Left kidney (tissue), 2 donors: ENCODE results near the gene NHEJ1. TPM values are rescaled to one million over a fixed set of nuclear protein-coding genes. Genes with fewer than 3 reads are reported as not detected.

Experiments
- DNase-seq: peaks from one replicate; pipeline ENCODE4 v3.0.0-alpha.2; 2013
- polyA plus RNA-seq: library from polyadenylated mRNA; unstranded; fragments of 120-200 nt; gene quantifications from one replicate; pipeline ENCODE4 v1.2.1, GENCODE V29; 2013; ENCODE audit not compliant: insufficient read length

NHEJ1 gene
- polyA plus RNA-seq, 1 donor: 22.2 TPM

- peak; percentile 65 for DNase-seq
These were observed 130.8 kb downstream of the NHEJ1 start for GRCh38 chr2:219029829-219030165.

- DNase-seq: no peak
These were observed 131.4 kb downstream of the NHEJ1 start for GRCh38 chr2:219028996-219029828.

GRCh38 chr2:219028141-219028540 is 132.5 kb downstream of the NHEJ1 start:
- no peak for DNase-seq

GRCh38 chr2:219027511-219028055 is 133.0 kb downstream of the NHEJ1 start:
- DNase-seq: no peak

GRCh38 chr2:219026946-219027345 is 133.7 kb downstream of the NHEJ1 start:
- DNase-seq: no peak

- no peak for DNase-seq
These were observed 134.7 kb downstream of the NHEJ1 start for GRCh38 chr2:219025637-219026585.

Other genes starting within 250 kb of the NHEJ1 start
- gene CDK5R2, start 201.1 kb downstream of the NHEJ1 start, polyA plus RNA-seq: not detected
- not detected for gene FEV, start 175.6 kb downstream of the NHEJ1 start, polyA plus RNA-seq
- not detected for gene CRYBA2, start 167.4 kb downstream of the NHEJ1 start, polyA plus RNA-seq
- 0.28 TPM for gene CFAP65, start 119.3 kb downstream of the NHEJ1 start, polyA plus RNA-seq
- 1.7 TPM for gene IHH, start 99.9 kb downstream of the NHEJ1 start, polyA plus RNA-seq
- gene SLC23A3, start 9.2 kb upstream of the NHEJ1 start, polyA plus RNA-seq: 22.3 TPM
- gene CNPPD1, start 16.1 kb upstream of the NHEJ1 start, polyA plus RNA-seq: 64.0 TPM
- 105 TPM for gene RETREG2, start 17.5 kb upstream of the NHEJ1 start, polyA plus RNA-seq
- 39.5 TPM for gene ZFAND2B, start 46.0 kb upstream of the NHEJ1 start, polyA plus RNA-seq
- gene ABCB6, start 58.1 kb upstream of the NHEJ1 start, polyA plus RNA-seq: 42.6 TPM
- 49.5 TPM for gene ATG9A, start 68.8 kb upstream of the NHEJ1 start, polyA plus RNA-seq
- 73.1 TPM for gene ANKZF1, start 69.0 kb upstream of the NHEJ1 start, polyA plus RNA-seq
- gene GLB1L, start 84.6 kb upstream of the NHEJ1 start, polyA plus RNA-seq: 28.7 TPM
- 34.9 TPM for gene STK16, start 84.7 kb upstream of the NHEJ1 start, polyA plus RNA-seq
- gene TUBA4B, start 92.4 kb upstream of the NHEJ1 start, polyA plus RNA-seq: 0.75 TPM
- 25.2 TPM for gene TUBA4A, start 93.1 kb upstream of the NHEJ1 start, polyA plus RNA-seq
- gene DNAJB2, start 118.6 kb upstream of the NHEJ1 start, polyA plus RNA-seq: 62.9 TPM
- 0.27 TPM for gene PTPRN, start 148.6 kb upstream of the NHEJ1 start, polyA plus RNA-seq
- not detected for gene RESP18, start 171.9 kb upstream of the NHEJ1 start, polyA plus RNA-seq
- gene DNPEP, start 227.1 kb upstream of the NHEJ1 start, polyA plus RNA-seq: 60.2 TPM